Measurements from ENCODE around the gene REX1BD.

The REX1BD gene

GRCh38 chr19:18571564-18572344 lies 16.8 kb upstream of the REX1BD start, which contains the start of gene UBA52:
TSS of gene UBA52 (plus strand) at chr19:18571857. CDS start at chr19:18573301, 1,444 bp downstream.
- Histone ChIP-seq H3K27me3 (ENCODE audit: insufficient read depth, poor library complexity, severe bottlenecking) (no peaks in the 10 kb centered on the region), H3K27ac (replicated peaks) (peak within 1 kb of the TSS; percentile 84), H3K4me3 (replicated peaks; ENCODE audit: insufficient read depth, low read length) (peak within 1 kb of the TSS; percentile 93)
- TF ChIP-seq CTCF (IDR thresholded peaks at IDR 0.05; ENCODE audit: insufficient read depth, low read length) (no peak), GABPA (IDR thresholded peaks at IDR 0.05; ENCODE audit: low read depth) (peak; percentile 76), REST (IDR thresholded peaks at IDR 0.05; ENCODE audit: insufficient replicate concordance, low read depth) (peak; percentile 75), POLR2AphosphoS5 (IDR thresholded peaks at IDR 0.05; ENCODE audit: low read depth) (peak; percentile 96), SPI1 (IDR thresholded peaks at IDR 0.05; ENCODE audit: borderline replicate concordance, low read depth) (peak; percentile 38; the same call in 1 of the 2 replicates)
- DNase-seq (ENCODE audit: low read depth in 1 of 2, low spot score in 1 of 2) = peak; percentile 98

GRCh38 chr19:18574691-18575291 lies 13.8 kb upstream of the REX1BD start:
- no peak overlapping the region for H3K27ac ChIP-seq (replicated peaks)
- H3K27me3 ChIP-seq (ENCODE audit: insufficient read depth, poor library complexity, severe bottlenecking) = no peaks in the 10 kb centered on the region
- no peak for DNase-seq (ENCODE audit: low read depth in 1 of 2, low spot score in 1 of 2)
- TF ChIP-seq REST (IDR thresholded peaks at IDR 0.05; ENCODE audit: insufficient replicate concordance, low read depth) (no peak), SPI1 (IDR thresholded peaks at IDR 0.05; ENCODE audit: borderline replicate concordance, low read depth) (no peak), CTCF (IDR thresholded peaks at IDR 0.05; ENCODE audit: insufficient read depth, low read length) (no peak), GABPA (IDR thresholded peaks at IDR 0.05; ENCODE audit: low read depth) (no peak), POLR2AphosphoS5 (IDR thresholded peaks at IDR 0.05; ENCODE audit: low read depth) (no peak)
- H3K4me3 ChIP-seq (replicated peaks; ENCODE audit: insufficient read depth, low read length) = no peak overlapping the region

GRCh38 chr19:18576383-18576782 lies 12.2 kb upstream of the REX1BD start:
- no peak for DNase-seq (ENCODE audit: low read depth in 1 of 2, low spot score in 1 of 2)
- Histone ChIP-seq H3K27me3 (ENCODE audit: insufficient read depth, poor library complexity, severe bottlenecking) (no peaks in the 10 kb centered on the region), H3K4me3 (replicated peaks; ENCODE audit: insufficient read depth, low read length) (no peak overlapping the region), H3K27ac (replicated peaks) (no peak overlapping the region)
- TF ChIP-seq GABPA (IDR thresholded peaks at IDR 0.05; ENCODE audit: low read depth) = no peak
- TF ChIP-seq POLR2AphosphoS5 (IDR thresholded peaks at IDR 0.05; ENCODE audit: low read depth) = 0 out of 2 replicates have a peak, but pooled peaks have one; percentile 22
- TF ChIP-seq CTCF (IDR thresholded peaks at IDR 0.05; ENCODE audit: insufficient read depth, low read length) = no peak

Measured in HL-60 (cell line).